ENCODE results near the gene KRTAP12-4.
"Not testable (repeated sequence)": the region's sequence is repeated elsewhere in the genome, so short reads cannot be mapped to it uniquely, and the experiment has no call there.

Gene KRTAP12-4

GRCh38 chr21:44686000-44686781 lies 31.7 kb upstream of the KRTAP12-4 start:
- no peak for DNase-seq (ENCODE audit: extremely low read depth, low read depth)
- no peak overlapping the region for H3K4me3 ChIP-seq (replicated peaks; ENCODE audit: low read depth, low read length)
- TF ChIP-seq CTCF (IDR thresholded peaks at IDR 0.05; ENCODE audit: low read depth, low read length, missing control alignments): no peak

GRCh38 chr21:44685050-44685449 lies 30.6 kb upstream of the KRTAP12-4 start:
- DNase-seq (ENCODE audit: extremely low read depth, low read depth); H3K4me3 ChIP-seq (replicated peaks; ENCODE audit: low read depth, low read length): not testable (repeated sequence)

GRCh38 chr21:44684483-44684882 lies 30.0 kb upstream of the KRTAP12-4 start:
- H3K4me3 ChIP-seq (replicated peaks; ENCODE audit: low read depth, low read length): no peak overlapping the region
- TF ChIP-seq CTCF (IDR thresholded peaks at IDR 0.05; ENCODE audit: low read depth, low read length, missing control alignments): no peak

GRCh38 chr21:44684077-44684476 lies 29.6 kb upstream of the KRTAP12-4 start:
- no peak overlapping the region for H3K4me3 ChIP-seq (replicated peaks; ENCODE audit: low read depth, low read length)
- DNase-seq (ENCODE audit: extremely low read depth, low read depth): no peak
- no peak for TF ChIP-seq CTCF (IDR thresholded peaks at IDR 0.05; ENCODE audit: low read depth, low read length, missing control alignments)

More at GRCh38 chr21:44684483-44684882, 30.0 kb upstream of the KRTAP12-4 start:
- no peak for DNase-seq (ENCODE audit: extremely low read depth, low read depth)

- H3K4me3 ChIP-seq (replicated peaks; ENCODE audit: low read depth, low read length): no peak overlapping the region
- DNase-seq (ENCODE audit: extremely low read depth, low read depth): no peak
- TF ChIP-seq CTCF (IDR thresholded peaks at IDR 0.05; ENCODE audit: low read depth, low read length, missing control alignments): no peak
These were observed 28.2 kb upstream of the KRTAP12-4 start for GRCh38 chr21:44682580-44683151.

- TF ChIP-seq CTCF (IDR thresholded peaks at IDR 0.05; ENCODE audit: low read depth, low read length, missing control alignments): no peak
- no peak for DNase-seq (ENCODE audit: extremely low read depth, low read depth)
- no peak within 1 kb of the TSS for H3K4me3 ChIP-seq (replicated peaks; ENCODE audit: low read depth, low read length)
These were observed 27.6 kb upstream of the KRTAP12-4 start, which contains the start of gene KRTAP12-1 for GRCh38 chr21:44681861-44682579. Gene KRTAP12-1, minus strand, starts transcription at chr21:44682163. Its CDS starts 40 bp downstream, at chr21:44682123.

GRCh38 chr21:44681152-44681551 lies 26.7 kb upstream of the KRTAP12-4 start:
- no peak overlapping the region for H3K4me3 ChIP-seq (replicated peaks; ENCODE audit: low read depth, low read length)
- no peak for DNase-seq (ENCODE audit: extremely low read depth, low read depth)
- no peak for TF ChIP-seq CTCF (IDR thresholded peaks at IDR 0.05; ENCODE audit: low read depth, low read length, missing control alignments)

All from HFF-Myc (cell line).